NCI-H128 (cell line): ENCODE data around the gene UBE2J2.
A peak's percentile ranks its signal among the peaks of the same experiment; 100 is the strongest.

Experiments used
- DNase-seq: peaks from one replicate; lab custom pipeline; 2025; ENCODE audit not compliant: unreplicated experiment; lab: John Stamatoyannopoulos, UW

The UBE2J2 gene

DNA sequence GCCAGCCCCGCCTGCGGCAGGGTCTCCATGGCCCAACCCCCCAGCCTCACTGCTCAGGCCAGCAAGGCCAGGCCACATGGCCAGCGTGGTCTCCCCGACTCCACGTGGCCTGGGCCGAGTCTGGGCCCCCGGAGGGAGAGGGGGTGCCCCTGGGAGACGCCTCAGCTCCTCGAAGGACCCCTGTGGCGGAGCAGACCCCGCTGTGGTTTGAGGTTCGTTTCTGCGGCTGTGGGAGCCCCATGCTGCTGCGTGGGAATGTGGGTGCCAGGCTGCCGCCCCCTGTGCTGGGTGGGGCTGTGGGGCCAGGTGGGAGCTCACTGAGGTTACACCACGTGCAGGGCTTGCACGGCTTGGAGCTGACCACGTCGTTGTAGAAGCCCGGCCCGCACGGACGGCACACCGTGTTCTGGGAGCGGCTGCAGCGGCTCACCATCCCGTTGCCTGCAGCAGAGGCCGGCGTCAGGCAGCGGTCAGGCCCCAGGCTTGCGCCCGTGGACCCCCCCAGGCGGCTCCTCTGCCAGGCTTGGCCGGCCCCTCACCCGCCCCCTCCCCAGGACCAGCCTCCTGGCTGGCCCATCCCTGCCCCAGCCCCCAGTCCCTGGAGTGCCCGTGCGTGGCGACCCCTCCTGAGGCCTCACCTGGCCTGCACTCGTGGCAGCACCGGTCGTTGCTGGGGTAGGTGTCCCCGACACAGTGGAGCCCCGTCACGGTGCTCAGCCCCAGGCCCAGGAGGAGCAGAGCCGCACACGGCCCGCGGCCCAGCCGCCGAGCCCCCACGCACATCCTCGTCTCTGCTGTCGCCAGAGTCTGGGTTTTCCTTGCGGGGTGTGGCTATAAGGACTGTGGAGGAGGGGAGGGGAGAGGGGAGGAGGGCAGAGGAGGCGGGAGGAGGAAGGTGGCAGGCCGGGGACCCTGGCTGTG, 60.0 kb downstream of the UBE2J2 start, which contains the start of gene TNFRSF4:
TSS of gene TNFRSF4 (minus strand) at position 809 of the 921 bp plus-strand sequence. CDS start at position 783, 26 bp downstream.
- no peak for DNase-seq

GRCh38 chr1:1212780-1213344, 60.8 kb downstream of the UBE2J2 start:
- DNase-seq = no peak

GRCh38 chr1:1211541-1212441, 61.9 kb downstream of the UBE2J2 start:
- no peak for DNase-seq

GRCh38 chr1:1210726-1211540, 62.7 kb downstream of the UBE2J2 start:
- DNase-seq = no peak

- no peak for DNase-seq
These were observed 64.8 kb downstream of the UBE2J2 start for GRCh38 chr1:1208713-1209433.

- DNase-seq = no peak
These were observed 66.1 kb downstream of the UBE2J2 start for GRCh38 chr1:1207571-1207892.

- DNase-seq = no peak
These were observed 66.6 kb downstream of the UBE2J2 start for GRCh38 chr1:1206966-1207531.

DNA sequence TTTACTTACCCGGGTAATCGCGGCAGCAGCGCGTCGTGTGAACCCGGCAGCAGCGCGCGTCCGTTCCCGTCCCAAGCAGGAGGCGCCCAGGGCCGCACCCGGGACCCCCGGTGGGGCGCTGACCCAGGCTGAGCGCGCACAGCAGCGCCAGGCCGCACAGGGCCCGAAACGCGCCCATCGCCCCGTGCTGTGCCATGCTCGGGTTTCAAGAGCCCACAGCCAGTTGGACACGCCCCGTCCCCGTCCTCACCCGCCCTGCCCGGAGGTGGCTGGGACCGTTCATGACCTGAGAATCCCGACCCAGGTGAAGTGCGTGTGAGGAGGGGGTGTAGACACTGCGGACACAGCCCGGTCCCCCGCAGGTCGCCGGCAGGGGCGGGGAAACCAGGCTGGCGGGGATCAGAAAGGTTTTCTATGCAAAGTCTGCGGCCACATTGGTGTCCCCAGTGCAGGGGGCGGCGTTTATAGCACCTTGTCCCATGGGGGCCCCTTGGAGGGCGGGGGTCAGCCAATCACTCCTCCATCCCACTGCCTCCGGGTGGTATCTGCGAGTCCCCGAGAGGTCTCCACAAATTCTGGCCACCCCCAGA, 67.2 kb downstream of the UBE2J2 start, which contains the start of gene TNFRSF18:
TSS of gene TNFRSF18 (minus strand) at position 217 of the 590 bp plus-strand sequence. CDS start at position 196, 21 bp downstream.
- DNase-seq = peak; percentile 43

GRCh38 chr1:1205769-1206375, 67.8 kb downstream of the UBE2J2 start:
- DNase-seq = no peak

GRCh38 chr1:1204998-1205768, 68.5 kb downstream of the UBE2J2 start:
- no peak for DNase-seq

DNA sequence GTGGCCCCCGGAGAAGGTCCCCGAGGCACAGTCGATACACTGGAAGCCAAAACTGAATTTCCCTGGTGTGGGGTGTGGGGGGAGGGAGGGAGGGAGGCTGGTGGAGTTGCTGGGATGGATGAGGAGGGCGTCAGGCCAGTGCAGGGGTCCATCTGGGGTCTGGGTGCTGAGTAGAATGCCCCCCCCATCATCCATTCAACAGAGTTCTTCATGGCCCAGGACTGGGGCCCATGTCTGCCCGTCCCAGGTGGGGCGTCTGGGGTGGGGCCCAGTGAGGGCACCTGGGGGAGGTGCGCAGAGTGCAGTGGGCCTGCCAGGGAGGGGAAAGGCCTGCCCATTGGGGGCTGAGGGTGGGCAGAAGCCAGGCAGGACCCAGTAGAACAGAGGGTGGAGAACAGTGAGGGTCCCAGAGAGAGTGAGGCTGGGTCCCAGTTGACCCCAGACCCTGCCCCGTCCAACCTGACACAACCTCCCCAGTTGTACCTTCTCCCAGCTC, 69.2 kb downstream of the UBE2J2 start:
- DNase-seq = no peak
